ENCODE data around the gene NAALADL1. TPM values are rescaled to one million over a fixed set of nuclear protein-coding genes. Genes with fewer than 3 reads are reported as not detected.

The NAALADL1 gene
- total RNA-seq, 1 experiment from 2014 or later: 0.23 TPM

DNA sequence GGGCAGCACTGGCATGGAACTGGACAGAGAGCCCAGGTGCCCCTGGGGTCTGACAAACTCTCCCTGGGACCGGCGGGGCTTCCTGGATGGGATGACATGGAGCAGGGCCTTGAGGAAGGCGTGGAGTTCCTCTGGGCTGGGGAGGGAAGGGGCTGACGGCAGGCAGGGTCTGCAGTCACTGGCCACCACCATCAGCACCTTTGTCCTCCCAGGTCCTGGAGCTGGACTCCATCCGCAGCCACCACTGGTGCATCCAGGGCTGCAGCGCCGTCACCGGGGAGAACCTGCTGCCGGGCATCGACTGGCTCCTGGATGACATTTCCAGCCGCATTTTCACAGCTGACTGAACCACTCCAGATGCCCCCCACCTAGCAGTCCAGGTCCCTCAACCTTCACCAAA lies 36.8 kb downstream of the NAALADL1 start:
- ChIA-PET CTCF (no interaction called here), POLR2A (no interaction called here)
- H3K36me3 ChIP-seq (ENCODE audit: control insufficient read depth, insufficient read depth, low read length): peaks cover 4% of the 10 kb centered on the region; the same call in 1 of the 2 replicates
- no peaks in the 10 kb centered on the region for H3K4me1 ChIP-seq
- no peak overlapping the region for H3K4me3 ChIP-seq (ENCODE audit: low read depth, low read length)
- DNase-seq: no peak
- H3K4me1 Mint-ChIP-seq (ENCODE audit: low read depth, unreplicated experiment): peaks cover 6% of the 10 kb centered on the region
- no peaks in the 10 kb centered on the region for H3K27me3 ChIP-seq (replicated peaks; ENCODE audit: control insufficient read depth, insufficient read depth, low read length)
- no peaks in the 10 kb centered on the region for H3K9me3 Mint-ChIP-seq (ENCODE audit: unreplicated experiment)
- H3K27ac Mint-ChIP-seq (ENCODE audit: unreplicated experiment): no peak overlapping the region
- peaks cover 16% of the 10 kb centered on the region for H3K36me3 Mint-ChIP-seq (ENCODE audit: insufficient read depth, unreplicated experiment)
- no TSS peak for BruUV-seq (replicated peaks)
- H3K4me3 Mint-ChIP-seq (ENCODE audit: unreplicated experiment): no peak overlapping the region
- intact Hi-C loops (cut with micrococcal nuclease; ENCODE audit: unreplicated experiment): no loop called here
- H3K9me3 ChIP-seq: no peaks in the 10 kb centered on the region
- H3K27me3 Mint-ChIP-seq (ENCODE audit: insufficient read depth, unreplicated experiment): no peaks in the 10 kb centered on the region
- TF ChIP-seq, protein P1, sequence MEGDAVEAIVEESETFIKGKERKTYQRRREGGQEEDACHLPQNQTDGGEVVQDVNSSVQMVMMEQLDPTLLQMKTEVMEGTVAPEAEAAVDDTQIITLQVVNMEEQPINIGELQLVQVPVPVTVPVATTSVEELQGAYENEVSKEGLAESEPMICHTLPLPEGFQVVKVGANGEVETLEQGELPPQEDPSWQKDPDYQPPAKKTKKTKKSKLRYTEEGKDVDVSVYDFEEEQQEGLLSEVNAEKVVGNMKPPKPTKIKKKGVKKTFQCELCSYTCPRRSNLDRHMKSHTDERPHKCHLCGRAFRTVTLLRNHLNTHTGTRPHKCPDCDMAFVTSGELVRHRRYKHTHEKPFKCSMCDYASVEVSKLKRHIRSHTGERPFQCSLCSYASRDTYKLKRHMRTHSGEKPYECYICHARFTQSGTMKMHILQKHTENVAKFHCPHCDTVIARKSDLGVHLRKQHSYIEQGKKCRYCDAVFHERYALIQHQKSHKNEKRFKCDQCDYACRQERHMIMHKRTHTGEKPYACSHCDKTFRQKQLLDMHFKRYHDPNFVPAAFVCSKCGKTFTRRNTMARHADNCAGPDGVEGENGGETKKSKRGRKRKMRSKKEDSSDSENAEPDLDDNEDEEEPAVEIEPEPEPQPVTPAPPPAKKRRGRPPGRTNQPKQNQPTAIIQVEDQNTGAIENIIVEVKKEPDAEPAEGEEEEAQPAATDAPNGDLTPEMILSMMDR (IDR thresholded peaks at IDR 0.05; ENCODE audit: insufficient read depth in 1 of 2, low read depth in 1 of 2, low read length in 1 of 2, severe bottlenecking in 1 of 2, unreplicated experiment in 1 of 2): no peak

DNA sequence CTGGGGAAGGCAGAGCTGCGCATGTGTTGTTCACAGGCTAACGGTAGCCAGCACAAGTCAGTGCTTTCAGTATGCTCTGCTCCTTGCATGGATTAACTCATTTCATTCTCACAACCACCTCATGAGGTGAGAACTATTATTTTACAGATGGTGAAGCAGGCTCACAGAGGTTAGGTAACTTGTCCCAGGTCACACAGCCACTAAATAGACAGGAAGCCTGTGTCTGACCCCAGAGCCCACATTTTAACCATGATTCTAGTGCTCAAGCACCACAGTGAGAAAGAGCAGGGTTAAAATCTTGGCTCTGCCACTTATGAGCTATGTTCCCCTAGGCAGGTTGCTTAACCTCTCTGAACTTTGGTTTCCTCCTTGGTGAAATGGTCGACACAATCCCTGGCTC lies 37.4 kb downstream of the NAALADL1 start:
- Histone ChIP-seq H3K36me3 (ENCODE audit: control insufficient read depth, insufficient read depth, low read length) (peaks cover 4% of the 10 kb centered on the region; the same call in 1 of the 2 replicates), H3K27me3 (replicated peaks; ENCODE audit: control insufficient read depth, insufficient read depth, low read length) (no peaks in the 10 kb centered on the region), H3K4me3 (ENCODE audit: low read depth, low read length) (no peak overlapping the region), H3K4me1 (no peaks in the 10 kb centered on the region), H3K9me3 (no peaks in the 10 kb centered on the region)
- Mint-ChIP-seq H3K27me3 (ENCODE audit: insufficient read depth, unreplicated experiment) (no peaks in the 10 kb centered on the region), H3K27ac (ENCODE audit: unreplicated experiment) (no peak overlapping the region), H3K9me3 (ENCODE audit: unreplicated experiment) (no peaks in the 10 kb centered on the region), H3K4me3 (ENCODE audit: unreplicated experiment) (no peak overlapping the region), H3K36me3 (ENCODE audit: insufficient read depth, unreplicated experiment) (peaks cover 16% of the 10 kb centered on the region), H3K4me1 (ENCODE audit: low read depth, unreplicated experiment) (peaks cover 11% of the 10 kb centered on the region)
- POLR2A ChIA-PET: no interaction called here
- no peak for DNase-seq
- CTCF ChIA-PET: interaction anchor here (0.7 kb wide), 1 partner anchor 197 kb away, joined by 4 read pairs; no protein-coding TSS in a partner anchor
- TF ChIP-seq, protein P1 (IDR thresholded peaks at IDR 0.05; ENCODE audit: insufficient read depth in 1 of 2, low read depth in 1 of 2, low read length in 1 of 2, severe bottlenecking in 1 of 2, unreplicated experiment in 1 of 2): no peak
- intact Hi-C loops (cut with micrococcal nuclease; ENCODE audit: unreplicated experiment): no loop called here
- no TSS peak for BruUV-seq (replicated peaks)

DNA sequence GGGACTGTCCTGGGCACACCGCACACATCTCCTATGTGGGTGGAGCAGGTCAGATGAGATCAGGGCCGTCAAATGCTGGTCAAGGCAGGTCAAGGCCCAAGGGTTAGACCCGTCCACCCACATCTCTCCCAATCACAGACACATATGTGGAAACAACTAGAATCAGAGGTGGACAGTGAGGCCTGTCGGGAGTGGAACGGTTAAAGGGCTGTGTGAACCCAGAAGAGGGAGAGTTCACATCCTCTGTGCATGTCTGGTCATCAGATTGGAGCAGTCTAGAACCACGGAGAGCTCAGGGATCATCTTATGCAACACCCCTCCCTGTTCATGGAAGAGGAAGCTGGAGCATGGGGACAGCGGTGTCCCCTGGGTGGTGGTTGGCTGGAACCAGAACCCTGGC lies 38.5 kb downstream of the NAALADL1 start:
- ChIA-PET POLR2A (no interaction called here), CTCF (no interaction called here)
- Mint-ChIP-seq H3K27me3 (ENCODE audit: insufficient read depth, unreplicated experiment) (no peaks in the 10 kb centered on the region), H3K27ac (ENCODE audit: unreplicated experiment) (no peak overlapping the region), H3K4me1 (ENCODE audit: low read depth, unreplicated experiment) (peaks cover 12% of the 10 kb centered on the region), H3K9me3 (ENCODE audit: unreplicated experiment) (no peaks in the 10 kb centered on the region), H3K4me3 (ENCODE audit: unreplicated experiment) (no peak overlapping the region), H3K36me3 (ENCODE audit: insufficient read depth, unreplicated experiment) (peaks cover 16% of the 10 kb centered on the region)
- H3K27me3 ChIP-seq (replicated peaks; ENCODE audit: control insufficient read depth, insufficient read depth, low read length): no peaks in the 10 kb centered on the region
- H3K36me3 ChIP-seq (ENCODE audit: control insufficient read depth, insufficient read depth, low read length): peaks cover 4% of the 10 kb centered on the region; the same call in 1 of the 2 replicates
- peaks cover 7% of the 10 kb centered on the region for H3K4me1 ChIP-seq
- BruUV-seq (replicated peaks): no TSS peak
- TF ChIP-seq, protein P1 (IDR thresholded peaks at IDR 0.05; ENCODE audit: insufficient read depth in 1 of 2, low read depth in 1 of 2, low read length in 1 of 2, severe bottlenecking in 1 of 2, unreplicated experiment in 1 of 2): no peak
- DNase-seq: no peak
- intact Hi-C loops (cut with micrococcal nuclease; ENCODE audit: unreplicated experiment): no loop called here
- no peak overlapping the region for H3K4me3 ChIP-seq (ENCODE audit: low read depth, low read length)
- H3K9me3 ChIP-seq: no peaks in the 10 kb centered on the region
